Esophagus squamous epithelium (tissue), 5 donors: ENCODE measurements around the gene DTD2. TPM values are rescaled to one million over a fixed set of nuclear protein-coding genes. Genes with fewer than 3 reads are reported as not detected.

ENCODE experiments used
- DNase-seq: peaks from one replicate; lab custom pipeline; 2025; lab: John Stamatoyannopoulos, UW
- H3K27ac ChIP-seq, 4 donors: fragments of 200-600 bp; sonication (generic); one replicate each; pipeline ENCODE4 v1.5.1; 2016 to 2019; ENCODE audit warnings: mild to moderate bottlenecking in 1 of 4
- H3K27me3 ChIP-seq, 4 donors: fragments of 200-600 bp; sonication (generic); 1 replicate in 3 of 4; 2 replicates in 1 of 4; pipeline versions ENCODE4 v1.5.1 to v1.6.0; 2017 to 2021; ENCODE audit warnings: antibody characterized with exemption in 1 of 4
- H3K36me3 ChIP-seq, 3 donors: fragments of 200-600 bp; sonication (generic); one replicate each; pipeline ENCODE4 v1.5.1; 2016 to 2019
- H3K4me1 ChIP-seq, 3 donors: fragments of 200-600 bp; sonication (generic); one replicate each; pipeline ENCODE4 v1.5.1; 2017 to 2019
- H3K4me3 ChIP-seq, 4 donors: fragments of 200-600 bp; sonication (generic); 1 replicate in 3 of 4; 2 replicates in 1 of 4; pipeline ENCODE4 v1.5.1; 2016 to 2019; ENCODE audit warnings: mild to moderate bottlenecking in 2 of 4, moderate library complexity in 1 of 4
- H3K9me3 ChIP-seq, 3 donors: fragments of 200-600 bp; sonication (generic); one replicate each; pipeline ENCODE4 v1.5.1; 2016 to 2019
- POLR2A ChIP-seq, 4 donors: fragments of 450-650 bp; IDR thresholded peaks; one replicate each; pipeline ENCODE4 v1.6.1; 2017; ENCODE audit warnings: antibody characterized with exemption in 4 of 4, mild to moderate bottlenecking in 4 of 4, moderate library complexity in 3 of 4
- WGBS, 2 donors: methylation state at CpG; one replicate each; pipeline ENCODE4 v1.1.5; 2018; 5-methylcytosine and 5-hydroxymethylcytosine counted together
- intact Hi-C: fragments of 100-400 bp; cut with DNase I; formaldehyde crosslinking; loops from one replicate; pipeline ENCODE4 v1.15.0; 2022
- total RNA-seq, 4 donors: library from RNA; depleted of rRNA; stranded (reverse); fragments of >200 nt; gene quantifications; one replicate each; pipeline ENCODE4 v1.1.0, GENCODE V29; 2016
- TF ChIP-seq, protein P1 (sequence below), 6 experiments: fragments of 450-650 bp in 4 of 6; fragments of 200-600 bp in 2 of 6; sonication (generic) in 2 of 6; IDR thresholded peaks; one replicate each; pipeline ENCODE4 v1.5.1; 2016 to 2019; ENCODE audit warnings: antibody characterized with exemption in 6 of 6, mild to moderate bottlenecking in 4 of 6, moderate library complexity in 4 of 6
- donor health status: DM: yes; HTN: yes; CAD: no.

The DTD2 gene
- total RNA-seq, 4 donors from 2014 or later = 32.0 to 42.5 (median 34.8) TPM

DNA sequence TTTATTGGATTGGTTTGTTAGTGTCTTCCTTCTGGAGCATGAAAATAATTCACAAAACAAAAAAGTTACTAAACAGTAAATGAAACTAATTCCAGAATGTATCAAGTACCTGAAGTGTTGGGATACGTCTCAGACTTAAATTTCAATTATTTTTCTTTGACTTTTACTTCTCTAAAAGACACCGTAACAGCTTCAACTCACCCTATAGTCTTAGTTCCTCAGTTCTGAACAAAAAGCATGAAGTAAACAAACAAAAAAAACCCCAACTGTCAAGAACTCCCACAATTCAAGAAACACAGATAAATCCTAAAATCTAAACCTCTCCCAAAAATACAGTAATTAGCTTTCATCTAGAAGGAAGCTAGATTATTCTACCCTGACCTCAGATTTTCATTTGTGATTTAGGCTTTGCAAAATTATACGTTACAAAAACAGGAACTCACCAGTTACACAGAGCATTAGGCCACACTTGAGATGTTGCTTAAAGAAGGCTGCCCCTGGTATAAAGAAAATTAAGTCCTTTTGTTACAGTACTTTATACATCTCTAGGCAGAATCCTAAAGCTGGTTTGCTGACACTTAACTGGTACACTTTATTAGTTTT is 47.2 kb downstream of the DTD2 start:
- no peak overlapping the region for H3K27ac ChIP-seq
- TF ChIP-seq POLR2A (IDR thresholded peaks at IDR 0.05) = no peak
- TF ChIP-seq, protein P1, sequence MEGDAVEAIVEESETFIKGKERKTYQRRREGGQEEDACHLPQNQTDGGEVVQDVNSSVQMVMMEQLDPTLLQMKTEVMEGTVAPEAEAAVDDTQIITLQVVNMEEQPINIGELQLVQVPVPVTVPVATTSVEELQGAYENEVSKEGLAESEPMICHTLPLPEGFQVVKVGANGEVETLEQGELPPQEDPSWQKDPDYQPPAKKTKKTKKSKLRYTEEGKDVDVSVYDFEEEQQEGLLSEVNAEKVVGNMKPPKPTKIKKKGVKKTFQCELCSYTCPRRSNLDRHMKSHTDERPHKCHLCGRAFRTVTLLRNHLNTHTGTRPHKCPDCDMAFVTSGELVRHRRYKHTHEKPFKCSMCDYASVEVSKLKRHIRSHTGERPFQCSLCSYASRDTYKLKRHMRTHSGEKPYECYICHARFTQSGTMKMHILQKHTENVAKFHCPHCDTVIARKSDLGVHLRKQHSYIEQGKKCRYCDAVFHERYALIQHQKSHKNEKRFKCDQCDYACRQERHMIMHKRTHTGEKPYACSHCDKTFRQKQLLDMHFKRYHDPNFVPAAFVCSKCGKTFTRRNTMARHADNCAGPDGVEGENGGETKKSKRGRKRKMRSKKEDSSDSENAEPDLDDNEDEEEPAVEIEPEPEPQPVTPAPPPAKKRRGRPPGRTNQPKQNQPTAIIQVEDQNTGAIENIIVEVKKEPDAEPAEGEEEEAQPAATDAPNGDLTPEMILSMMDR (IDR thresholded peaks at IDR 0.05) = no peak
- DNase-seq = no peak
- no peak overlapping the region for H3K4me3 ChIP-seq
- no peaks in the 10 kb centered on the region for H3K27me3 ChIP-seq
- H3K9me3 ChIP-seq = no peaks in the 10 kb centered on the region
- 67 to 79% methylated on average over 3 of the region's 3 CpGs for WGBS, 2 donors
- no peaks in the 10 kb centered on the region for H3K36me3 ChIP-seq
- H3K4me1 ChIP-seq = peaks cover 0 to 25% (median 10%) of the 10 kb centered on the region in 3 donors
- intact Hi-C loops = no loop called here

DNA sequence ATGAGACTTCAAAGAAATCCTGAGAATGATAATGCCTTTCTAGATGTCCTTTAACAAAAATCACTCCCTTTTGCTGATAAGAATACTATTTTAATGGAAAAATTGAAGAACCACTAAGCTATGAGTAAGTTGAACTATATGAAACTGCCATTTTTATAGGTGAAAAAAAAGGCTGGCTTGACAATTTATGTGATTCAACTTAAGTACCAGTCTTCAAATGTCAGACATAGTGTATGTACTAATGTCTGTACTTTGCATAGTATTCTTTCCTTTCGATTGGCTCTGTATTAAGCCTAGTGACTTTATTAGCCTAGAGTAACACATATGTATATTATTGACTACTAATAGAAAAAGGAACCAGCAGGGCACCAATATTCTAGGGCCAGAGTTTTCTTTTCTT is 48.9 kb downstream of the DTD2 start:
- Histone ChIP-seq H3K27me3 (no peaks in the 10 kb centered on the region), H3K4me1 (peaks cover 0 to 11% (median 4%) of the 10 kb centered on the region in 3 donors), H3K9me3 (no peaks in the 10 kb centered on the region), H3K27ac (no peak overlapping the region), H3K36me3 (no peaks in the 10 kb centered on the region), H3K4me3 (no peak overlapping the region)
- 83 to 90% methylated on average over 1 of the region's 1 CpG for WGBS, 2 donors
- no peak for DNase-seq
- intact Hi-C loops = no loop called here
- no peak for TF ChIP-seq POLR2A (IDR thresholded peaks at IDR 0.05)
- TF ChIP-seq, protein P1 (IDR thresholded peaks at IDR 0.05) = no peak

DNA sequence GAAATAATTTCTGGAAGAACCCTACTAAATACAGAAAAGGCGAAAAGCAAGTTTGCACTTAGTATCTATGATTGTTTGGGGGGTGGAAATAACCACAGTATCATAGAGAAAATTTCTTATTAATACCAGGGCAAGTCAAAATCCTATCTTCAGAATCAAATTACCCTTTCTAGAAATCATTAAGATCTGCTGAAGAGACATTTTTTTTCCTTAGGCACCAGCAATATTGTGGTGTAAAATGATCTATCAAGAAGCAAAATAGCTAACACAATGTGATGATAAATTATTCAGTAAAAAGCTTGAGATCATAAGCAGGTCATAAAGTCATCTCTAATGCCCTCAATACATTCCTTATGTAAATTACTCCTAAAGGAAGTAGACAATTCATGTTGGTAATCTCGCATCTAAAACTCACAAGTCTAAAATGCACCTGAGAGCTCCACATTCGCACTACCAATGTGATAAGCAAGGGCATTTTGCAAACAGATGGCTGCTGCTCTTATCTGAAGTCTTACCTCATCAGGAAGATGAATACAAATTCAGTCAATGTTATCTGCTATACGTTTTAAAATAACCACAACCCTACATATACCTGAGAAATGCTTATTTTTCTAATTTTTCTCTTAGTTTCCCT is 51.6 kb downstream of the DTD2 start:
- intact Hi-C loops = no loop called here
- peaks cover 0 to 18% (median 0%) of the 10 kb centered on the region in 3 donors for H3K36me3 ChIP-seq
- no peak overlapping the region for H3K27ac ChIP-seq
- WGBS, 2 donors = 85 to 86% methylated on average over 4 of the region's 4 CpGs
- no peak for DNase-seq
- no peak overlapping the region for H3K4me3 ChIP-seq
- no peaks in the 10 kb centered on the region for H3K4me1 ChIP-seq
- H3K9me3 ChIP-seq = no peaks in the 10 kb centered on the region
- no peaks in the 10 kb centered on the region for H3K27me3 ChIP-seq
- TF ChIP-seq, protein P1 (IDR thresholded peaks at IDR 0.05) = no peak

DNA sequence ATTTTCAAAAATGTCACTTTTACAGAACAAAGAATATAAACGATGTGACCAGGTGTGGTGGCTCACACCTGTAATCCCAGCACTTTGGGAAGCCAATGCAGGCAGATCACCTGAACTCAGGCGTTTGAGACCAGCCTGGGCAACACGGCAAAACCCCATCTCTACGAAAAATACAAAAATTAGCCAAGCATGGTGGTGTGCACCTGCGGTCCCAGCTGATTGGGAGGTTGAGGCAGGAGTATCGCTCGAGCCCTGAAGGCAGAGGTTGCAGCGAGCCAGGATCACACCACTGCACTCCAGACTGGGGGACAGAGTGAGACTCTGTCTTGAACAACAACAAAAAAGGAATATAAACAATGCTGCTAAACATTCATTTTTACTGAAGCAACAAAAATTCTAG is 52.2 kb downstream of the DTD2 start:
- H3K4me1 ChIP-seq = no peaks in the 10 kb centered on the region
- no peak overlapping the region for H3K27ac ChIP-seq
- 94 to 98% methylated on average over 8 of the region's 8 CpGs for WGBS, 2 donors
- no peak for DNase-seq
- intact Hi-C loops = no loop called here
- H3K9me3 ChIP-seq = no peaks in the 10 kb centered on the region
- TF ChIP-seq POLR2A (IDR thresholded peaks at IDR 0.05) = no peak
- TF ChIP-seq, protein P1 (IDR thresholded peaks at IDR 0.05) = no peak
- no peaks in the 10 kb centered on the region for H3K27me3 ChIP-seq
- no peak overlapping the region for H3K4me3 ChIP-seq
- H3K36me3 ChIP-seq = peaks cover 0 to 23% (median 0%) of the 10 kb centered on the region in 3 donors

DNA sequence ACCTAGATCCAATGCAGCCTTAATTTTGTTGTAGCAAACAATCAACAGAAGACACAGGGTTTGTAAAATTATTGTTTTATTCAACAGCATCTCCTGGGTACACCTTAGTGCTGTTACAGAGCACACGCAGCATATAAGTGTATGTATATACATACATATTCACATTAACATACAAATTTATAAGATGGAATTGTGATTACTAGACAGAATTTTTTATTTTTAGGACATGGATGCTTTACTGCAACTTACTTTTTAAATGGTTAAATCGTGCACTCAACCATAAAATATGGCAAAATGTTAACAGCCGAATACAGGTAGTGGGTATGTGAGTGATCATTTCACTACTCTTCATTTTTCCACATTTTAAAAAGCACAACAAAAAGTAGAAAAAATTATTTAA is 53.6 kb downstream of the DTD2 start:
- H3K4me1 ChIP-seq = no peaks in the 10 kb centered on the region
- no peak overlapping the region for H3K4me3 ChIP-seq
- TF ChIP-seq, protein P1 (IDR thresholded peaks at IDR 0.05) = no peak
- no peak for TF ChIP-seq POLR2A (IDR thresholded peaks at IDR 0.05)
- H3K36me3 ChIP-seq = peaks cover 0 to 37% (median 0%) of the 10 kb centered on the region in 3 donors
- WGBS, 2 donors = 93 to 94% methylated on average over 3 of the region's 3 CpGs
- intact Hi-C loops = no loop called here
- H3K27ac ChIP-seq = no peak overlapping the region
- H3K27me3 ChIP-seq = no peaks in the 10 kb centered on the region
- H3K9me3 ChIP-seq = no peaks in the 10 kb centered on the region
- DNase-seq = no peak
